PC-3 (cell line): ENCODE data around the gene HNRNPA2B1. TPM values are rescaled to one million over a fixed set of nuclear protein-coding genes. Genes with fewer than 3 reads are reported as not detected.
"Not testable (repeated sequence)": the region's sequence is repeated elsewhere in the genome, so short reads cannot be mapped to it uniquely, and the experiment has no call there.

Source experiments
- ATAC-seq: fragments of 200-7000 bp; cut with Tn5 transposase; 2 replicates; pipeline ENCODE4 v1.9.1; 2020; ENCODE audit warnings: mild to moderate bottlenecking, moderate library complexity
- BruUV-seq: library from RNA; stranded (reverse); fragments of 400-500 nt; replicated peaks from 2 replicates; lab custom pipeline; 2021; lab: Mats Ljungman, UMichigan
- CTCF ChIA-PET: fragments of 300-600 bp; sonication (Branson Sonifier 250); formaldehyde crosslinking; loops from one replicate; lab custom pipeline; 2022; ENCODE audit warnings: antibody characterized with exemption; lab: Charles Lee
- POLR2A ChIA-PET: fragments of 300-600 bp; sonication (Branson Sonifier 250); formaldehyde crosslinking; loops from one replicate; lab custom pipeline; 2022; ENCODE audit warnings: antibody characterized with exemption; ENCODE audit not compliant: unreplicated experiment; lab: Charles Lee
- DNase-seq: peaks from one replicate; pipeline ENCODE4 v3.0.0-alpha.2; 2015
- H2AFZ ChIP-seq: fragments of 300-600 bp; sonication (generic); 2 replicates; pipeline ENCODE4 v1.6.0; 2016; ENCODE audit warnings: antibody characterized with exemption, low read length
- H3F3A ChIP-seq: fragments of 300-600 bp; sonication (generic); one replicate; pipeline ENCODE4 v1.6.0; 2017; ENCODE audit warnings: antibody characterized with exemption, low read length, control low read depth, mild to moderate bottlenecking; ENCODE audit not compliant: unreplicated experiment
- H3K27ac ChIP-seq: fragments of 300-600 bp; sonication (generic); 2 replicates; pipeline ENCODE4 v1.5.1; 2016; ENCODE audit warnings: mild to moderate bottlenecking, low read length
- H3K27me3 ChIP-seq: fragments of 300-600 bp; sonication (generic); 2 replicates; pipeline ENCODE4 v1.6.1; 2016; ENCODE audit warnings: low read length, mixed read lengths
- H3K36me3 ChIP-seq: fragments of 300-600 bp; sonication (generic); 2 replicates; pipeline ENCODE4 v1.6.1; 2016; ENCODE audit warnings: low read depth, mixed run types, low read length, mixed read lengths
- H3K4me1 ChIP-seq: fragments of 300-600 bp; sonication (generic); 2 replicates; pipeline ENCODE4 v1.5.1; 2016; ENCODE audit warnings: low read length; ENCODE audit not compliant: insufficient read depth
- H3K4me2 ChIP-seq: fragments of 300-600 bp; sonication (generic); 2 replicates; pipeline ENCODE4 v1.6.0; 2016; ENCODE audit warnings: low read length
- H3K4me3 ChIP-seq: fragments of 300-600 bp; sonication (generic); 2 replicates; pipeline ENCODE4 v1.5.1; 2016; ENCODE audit warnings: mild to moderate bottlenecking, low read length, mixed read lengths
- H3K79me2 ChIP-seq: fragments of 300-600 bp; sonication (generic); 2 replicates; pipeline ENCODE4 v1.6.1; 2017; ENCODE audit warnings: low read length, mixed read lengths
- H3K9ac ChIP-seq: fragments of 300-600 bp; sonication (generic); 2 replicates; pipeline ENCODE4 v1.6.0; 2016; ENCODE audit warnings: mild to moderate bottlenecking, low read length
- H3K9me2 ChIP-seq: fragments of 300-600 bp; sonication (generic); replicated peaks from 2 replicates; pipeline ENCODE4 v1.6.1; 2016; ENCODE audit warnings: mixed run types, low read length, mixed read lengths
- H3K9me3 ChIP-seq: fragments of 300-600 bp; sonication (generic); 2 replicates; pipeline ENCODE4 v1.6.1; 2016; ENCODE audit warnings: low read length, mixed read lengths
- H4K20me1 ChIP-seq: fragments of 300-600 bp; sonication (generic); 2 replicates; pipeline ENCODE4 v1.6.1; 2016; ENCODE audit warnings: low read length, mixed read lengths
- CTCF ChIP-seq: fragments of 300-600 bp; sonication (generic); conservative IDR thresholded peaks from 2 replicates; pipeline ENCODE4 v1.5.1; 2017; ENCODE audit warnings: antibody characterized with exemption, low read depth, mild to moderate bottlenecking, low read length
- EZH2 ChIP-seq: fragments of 300-600 bp; sonication (generic); IDR thresholded peaks from one replicate; pipeline ENCODE4 v1.6.1; 2017; ENCODE audit warnings: antibody characterized with exemption, mild to moderate bottlenecking, low read length; ENCODE audit not compliant: unreplicated experiment
- EZH2phosphoT487 ChIP-seq: fragments of 300-600 bp; sonication (generic); IDR thresholded peaks from 2 replicates; pipeline ENCODE4 v1.6.1; 2018; ENCODE audit warnings: mild to moderate bottlenecking, antibody characterized with exemption, low read length, borderline replicate concordance
- intact Hi-C: fragments of 100-400 bp; cut with micrococcal nuclease; formaldehyde crosslinking; loops from 2 replicates; pipeline ENCODE4 v1.9.0; 2023
- total RNA-seq: library from RNA; depleted of rRNA; stranded (reverse); fragments of >200 nt; gene quantifications from 2 replicates; pipeline ENCODE4 v1.2.3, GENCODE V29; 2014

Gene HNRNPA2B1
- total RNA-seq, 1 experiment from 2014 or later, result 304 TPM

- Histone ChIP-seq H3K27ac (peak overlapping the region; percentile 96), H4K20me1 (no peaks in the 10 kb centered on the region), H3K9me3 (no peaks in the 10 kb centered on the region), H3F3A (peaks cover 5% of the 10 kb centered on the region), H3K27me3 (no peaks in the 10 kb centered on the region), H3K36me3 (no peaks in the 10 kb centered on the region), H3K4me3 (peak overlapping the region; percentile 81), H2AFZ (0 out of 2 replicates have a peak overlapping the region, but pooled peaks have one; percentile 30), H3K4me1 (peaks cover 48% of the 10 kb centered on the region), H3K79me2 (peaks cover 57% of the 10 kb centered on the region), H3K9me2 (no peaks in the 10 kb centered on the region), H3K4me2 (peak overlapping the region; percentile 96), H3K9ac (peak overlapping the region; percentile 80)
- ChIA-PET POLR2A (no interaction called here), CTCF (no interaction called here)
- TSS peak; percentile 77 for BruUV-seq
- TF ChIP-seq CTCF, result no peak
- no peak for TF ChIP-seq EZH2phosphoT487
- TF ChIP-seq EZH2, result no peak
- intact Hi-C loops, result no loop called here
- ATAC-seq, result peak; percentile 1; the same call in 1 of the 2 replicates
- DNase-seq, result peak; percentile 50
Observed at GRCh38 chr7:26153241-26153822, 47.2 kb downstream of the HNRNPA2B1 start.

- H3K27me3 ChIP-seq, H4K20me1 ChIP-seq, BruUV-seq, H3K9me2 ChIP-seq, intact Hi-C loops, H3K36me3 ChIP-seq, H3F3A ChIP-seq, CTCF ChIA-PET, DNase-seq, H3K9me3 ChIP-seq: not testable (repeated sequence)
- Histone ChIP-seq H3K4me1 (peaks cover 43% of the 10 kb centered on the region), H3K9ac (peak overlapping the region; percentile 80), H3K27ac (peak overlapping the region; percentile 96), H2AFZ (peak overlapping the region; percentile 57; the same call in 1 of the 2 replicates), H3K79me2 (peaks cover 51% of the 10 kb centered on the region), H3K4me2 (peak overlapping the region; percentile 96), H3K4me3 (peak overlapping the region; percentile 81)
- ATAC-seq, result peak; percentile 0; the same call in 1 of the 2 replicates
- POLR2A ChIA-PET, result interaction anchor here (1.0 kb wide), 1 partner anchor 44 kb away, joined by 3 read pairs; no protein-coding TSS in a partner anchor
Observed at GRCh38 chr7:26152782-26153240, 47.7 kb downstream of the HNRNPA2B1 start.

- TF ChIP-seq EZH2phosphoT487, result no peak
- TF ChIP-seq EZH2, result no peak
- no peak for TF ChIP-seq CTCF
- Histone ChIP-seq H3K4me3 (peak within 1 kb of the TSS; percentile 81), H3K27me3 (no peaks in the 10 kb centered on the region), H3K4me1 (peaks cover 37% of the 10 kb centered on the region), H3F3A (peaks cover 5% of the 10 kb centered on the region), H3K79me2 (peaks cover 45% of the 10 kb centered on the region), H2AFZ (peak within 1 kb of the TSS; percentile 90), H4K20me1 (no peaks in the 10 kb centered on the region), H3K27ac (peak within 1 kb of the TSS; percentile 96), H3K9me3 (no peaks in the 10 kb centered on the region), H3K9me2 (no peaks in the 10 kb centered on the region), H3K9ac (peak within 1 kb of the TSS; percentile 80), H3K4me2 (peak within 1 kb of the TSS; percentile 96), H3K36me3 (no peaks in the 10 kb centered on the region)
- POLR2A ChIA-PET, result interaction anchor here (0.6 to 1.0 kb wide), 4 partner anchors 8 to 58 kb away, joined by 3 to 4 read pairs (median 3); no protein-coding TSS in a partner anchor
- ATAC-seq (peak; percentile 37), DNase-seq (peak; percentile 87)
- CTCF ChIA-PET, result interaction anchor here (0.6 to 0.7 kb wide), 2 partner anchors 15 to 61 kb away, joined by 3 read pairs; no protein-coding TSS in a partner anchor
- intact Hi-C loops, result no loop called here
- BruUV-seq, result no TSS peak
Observed at GRCh38 chr7:26151953-26152781, 48.4 kb downstream of the HNRNPA2B1 start, which contains the start of gene NFE2L3. Gene NFE2L3 (plus strand): TSS chr7:26152198. CDS start chr7:26152499, 301 bp downstream.
